ENCODE measurements around the gene LSS. TPM values are rescaled to one million over a fixed set of nuclear protein-coding genes. Genes with fewer than 3 reads are reported as not detected.
"Not testable (repeated sequence)": the region's sequence is repeated elsewhere in the genome, so short reads cannot be mapped to it uniquely, and the experiment has no call there.

LSS gene
- polyA plus RNA-seq, 1 donor from 2014 or later: 101 TPM

- H3K4me2 ChIP-seq (ENCODE audit: low read length); H3K27ac ChIP-seq (ENCODE audit: low read length); H3K36me3 ChIP-seq (ENCODE audit: insufficient read depth, low read length); H2AFZ ChIP-seq (ENCODE audit: low read depth, low read length); H3F3A ChIP-seq (ENCODE audit: insufficient read depth, low read length, poor library complexity, severe bottlenecking); H3K27me3 ChIP-seq (ENCODE audit: insufficient read depth, low read depth, low read length); H3K79me2 ChIP-seq (replicated peaks; ENCODE audit: insufficient read depth, low read length); H4K20me1 ChIP-seq (ENCODE audit: insufficient read depth); H3K9me2 ChIP-seq (ENCODE audit: insufficient read depth, low read length); H3K9me3 ChIP-seq (ENCODE audit: low read length): not testable (repeated sequence)
- H3K9ac ChIP-seq (ENCODE audit: low read length): peak overlapping the region; percentile 94
- H3K4me3 ChIP-seq (ENCODE audit: low read length): peak overlapping the region; percentile 83
Measured at GRCh38 chr21:46183337-46183909, 45.2 kb downstream of the LSS start.

- Histone ChIP-seq H3K4me3 (ENCODE audit: low read length) (peak overlapping the region; percentile 33), H3K9me3 (ENCODE audit: low read length) (no peaks in the 10 kb centered on the region), H3K4me2 (ENCODE audit: low read length) (no peak overlapping the region), H3K36me3 (ENCODE audit: insufficient read depth, low read length) (no peaks in the 10 kb centered on the region), H3K79me2 (replicated peaks; ENCODE audit: insufficient read depth, low read length) (no peaks in the 10 kb centered on the region), H3F3A (ENCODE audit: insufficient read depth, low read length, poor library complexity, severe bottlenecking) (no peaks in the 10 kb centered on the region), H3K9ac (ENCODE audit: low read length) (no peak overlapping the region), H3K27ac (ENCODE audit: low read length) (no peak overlapping the region), H3K9me2 (ENCODE audit: insufficient read depth, low read length) (no peaks in the 10 kb centered on the region), H4K20me1 (ENCODE audit: insufficient read depth) (no peaks in the 10 kb centered on the region), H3K27me3 (ENCODE audit: insufficient read depth, low read depth, low read length) (no peaks in the 10 kb centered on the region), H2AFZ (ENCODE audit: low read depth, low read length) (no peak overlapping the region)
- TF ChIP-seq RAD21 (conservative IDR thresholded peaks at IDR 0.05): no peak
- no peak for TF ChIP-seq CTCF (IDR thresholded peaks at IDR 0.05; ENCODE audit: poor library complexity, severe bottlenecking)
- TF ChIP-seq EZH2 (IDR thresholded peaks at IDR 0.05; ENCODE audit: borderline replicate concordance, insufficient read depth, low read length, poor library complexity, severe bottlenecking): no peak
- no peak for TF ChIP-seq SMC3 (conservative IDR thresholded peaks at IDR 0.05; ENCODE audit: poor library complexity)
- no peak for TF ChIP-seq EP300 (conservative IDR thresholded peaks at IDR 0.05; ENCODE audit: poor library complexity, severe bottlenecking)
Measured at GRCh38 chr21:46182548-46183336, 45.8 kb downstream of the LSS start.

GRCh38 chr21:46181953-46182547 is 46.5 kb downstream of the LSS start:
- no peaks in the 10 kb centered on the region for H3K36me3 ChIP-seq (ENCODE audit: insufficient read depth, low read length)
- no peak overlapping the region for H3K4me2 ChIP-seq (ENCODE audit: low read length)
- H2AFZ ChIP-seq (ENCODE audit: low read depth, low read length): no peak overlapping the region
- H3K27ac ChIP-seq (ENCODE audit: low read length): no peak overlapping the region
- H3F3A ChIP-seq (ENCODE audit: insufficient read depth, low read length, poor library complexity, severe bottlenecking): no peaks in the 10 kb centered on the region
- H3K9me2 ChIP-seq (ENCODE audit: insufficient read depth, low read length): no peaks in the 10 kb centered on the region
- H3K4me3 ChIP-seq (ENCODE audit: low read length): no peak overlapping the region
- H4K20me1 ChIP-seq (ENCODE audit: insufficient read depth): no peaks in the 10 kb centered on the region
- no peaks in the 10 kb centered on the region for H3K9me3 ChIP-seq (ENCODE audit: low read length)
- no peaks in the 10 kb centered on the region for H3K79me2 ChIP-seq (replicated peaks; ENCODE audit: insufficient read depth, low read length)
- H3K27me3 ChIP-seq (ENCODE audit: insufficient read depth, low read depth, low read length): no peaks in the 10 kb centered on the region
- no peak for TF ChIP-seq MXI1 (conservative IDR thresholded peaks at IDR 0.05; ENCODE audit: poor library complexity, severe bottlenecking)
- TF ChIP-seq TAF1 (IDR thresholded peaks at IDR 0.05; ENCODE audit: low read depth): no peak
- no peak for TF ChIP-seq SMC3 (conservative IDR thresholded peaks at IDR 0.05; ENCODE audit: poor library complexity)
- TF ChIP-seq CTCF (IDR thresholded peaks at IDR 0.05; ENCODE audit: poor library complexity, severe bottlenecking): no peak
- no peak overlapping the region for H3K9ac ChIP-seq (ENCODE audit: low read length)

Data from neural cell (in vitro differentiated cells).